HG03565 (cell line): ENCODE measurements around the gene GAB3.
"Not testable (repeated sequence)": the region's sequence is repeated elsewhere in the genome, so short reads cannot be mapped to it uniquely, and the experiment has no call there.

ENCODE experiments used
- ATAC-seq: cut with Tn5 transposase; IDR thresholded peaks from one replicate; pipeline ENCODE4 v1.9.1; 2021; ENCODE audit warnings: mild to moderate bottlenecking, moderate library complexity; ENCODE audit not compliant: unreplicated experiment

GAB3 gene

GRCh38 chrX:154660541-154660940 is 90.3 kb downstream of the GAB3 start:
- ATAC-seq, result no peak

- no peak for ATAC-seq
These were observed 91.9 kb downstream of the GAB3 start for GRCh38 chrX:154658957-154659356.

GRCh38 chrX:154658187-154658586 is 92.7 kb downstream of the GAB3 start:
- ATAC-seq, result no peak

- no peak for ATAC-seq
These were observed 93.6 kb downstream of the GAB3 start for GRCh38 chrX:154657226-154657805.

- no peak for ATAC-seq
These were observed 95.1 kb downstream of the GAB3 start for GRCh38 chrX:154655786-154656185.

GRCh38 chrX:154655346-154655745 is 95.5 kb downstream of the GAB3 start:
- no peak for ATAC-seq

- no peak for ATAC-seq
These were observed 96.0 kb downstream of the GAB3 start for GRCh38 chrX:154654925-154655324.

GRCh38 chrX:154654372-154654771 is 96.5 kb downstream of the GAB3 start:
- ATAC-seq, result no peak

GRCh38 chrX:154653413-154653812 is 97.5 kb downstream of the GAB3 start, which contains the start of gene CTAG2:
Gene CTAG2, minus strand, starts transcription at chrX:154653579. Its CDS starts 64 bp downstream, at chrX:154653515.
- ATAC-seq, result not testable (repeated sequence)

- ATAC-seq, result no peak
These were observed 97.9 kb downstream of the GAB3 start for GRCh38 chrX:154653048-154653401.

GRCh38 chrX:154652311-154653047 is 98.4 kb downstream of the GAB3 start:
- no peak for ATAC-seq

GRCh38 chrX:154650221-154650510 is 100.7 kb downstream of the GAB3 start:
- no peak for ATAC-seq

- ATAC-seq, result no peak
These were observed 101.2 kb downstream of the GAB3 start for GRCh38 chrX:154649503-154650220.

- ATAC-seq, result no peak
These were observed 101.9 kb downstream of the GAB3 start for GRCh38 chrX:154648931-154649330.

GRCh38 chrX:154645745-154646378 is 105.0 kb downstream of the GAB3 start:
- not testable (repeated sequence) for ATAC-seq

GRCh38 chrX:154643708-154644107 is 107.2 kb downstream of the GAB3 start:
- ATAC-seq, result not testable (repeated sequence)

- not testable (repeated sequence) for ATAC-seq
These were observed 109.1 kb downstream of the GAB3 start for GRCh38 chrX:154641740-154642139.

GRCh38 chrX:154633661-154634060 is 117.2 kb downstream of the GAB3 start:
- ATAC-seq, result not testable (repeated sequence)

GRCh38 chrX:154630949-154631348 is 119.9 kb downstream of the GAB3 start:
- not testable (repeated sequence) for ATAC-seq

GRCh38 chrX:154628960-154629359 is 121.9 kb downstream of the GAB3 start:
- ATAC-seq, result not testable (repeated sequence)
